ENCODE data around the gene UBE2F. TPM values are rescaled to one million over a fixed set of nuclear protein-coding genes. Genes with fewer than 3 reads are reported as not detected.

The UBE2F gene
- polyA plus RNA-seq, 3 donors = 51.1 to 120 (median 117) TPM

GRCh38 chr2:237921967-237922492 is 44.8 kb upstream of the UBE2F start:
- H3K4me2 ChIP-seq (replicated peaks; ENCODE audit: extremely low read depth, low read length, poor library complexity, severe bottlenecking) = no peak overlapping the region
- H3K36me3 ChIP-seq (replicated peaks in 1 of 2; ENCODE audit: control insufficient read depth in 1 of 2, insufficient read depth in 2 of 2, low read length in 2 of 2) = no peaks in the 10 kb centered on the region
- H2AFZ ChIP-seq (ENCODE audit: insufficient read depth, low read depth, low read length, poor library complexity, severe bottlenecking) = no peak overlapping the region
- no peak for DNase-seq
- peaks cover 4 to 22% (median 11%) of the 10 kb centered on the region in 3 donors for H3K27me3 Mint-ChIP-seq (ENCODE audit: low read depth in 3 of 3)
- 95% methylated on average over 7 of the region's 10 CpGs for WGBS (ENCODE audit: insufficient coverage)
- H3K27me3 ChIP-seq (ENCODE audit: control insufficient read depth in 2 of 2, insufficient read depth in 2 of 2, low read length in 2 of 2) = peaks cover 0 to 3% of the 10 kb centered on the region in 2 donors
- H3K4me3 Mint-ChIP-seq = peak overlapping the region in 1 of 2 donors; percentile 46
- intact Hi-C loops (cut with micrococcal nuclease) = no loop called here
- H3K4me1 ChIP-seq (ENCODE audit: control insufficient read depth in 1 of 2, insufficient read depth in 2 of 2, low read length in 2 of 2) = peaks cover 11 to 18% of the 10 kb centered on the region in 2 donors
- H3K9ac ChIP-seq (ENCODE audit: insufficient read depth, low read length, poor library complexity, severe bottlenecking) = no peak overlapping the region
- peaks cover 23% of the 10 kb centered on the region for H3K4me1 Mint-ChIP-seq
- H3K9me3 ChIP-seq (replicated peaks in 1 of 2; ENCODE audit: control insufficient read depth in 1 of 2, insufficient read depth in 1 of 2, low read length in 2 of 2) = no peaks in the 10 kb centered on the region
- no peak for TF ChIP-seq CTCF (IDR thresholded peaks at IDR 0.05)
- no peak overlapping the region for H3K27ac Mint-ChIP-seq
- H3K9me3 Mint-ChIP-seq = peaks cover 0 to 2% (median 0%) of the 10 kb centered on the region in 7 donors
- no peaks in the 10 kb centered on the region for H4K20me1 ChIP-seq (ENCODE audit: insufficient read depth, low read length)
- no peak overlapping the region for H3K27ac ChIP-seq (ENCODE audit: low read depth in 1 of 2, low read length in 2 of 2)
- no peak overlapping the region for H3K4me3 ChIP-seq (replicated peaks in 1 of 3; ENCODE audit: low read depth in 2 of 3, low read length in 3 of 3)
- no peaks in the 10 kb centered on the region for H3K79me2 ChIP-seq (ENCODE audit: insufficient read depth, low read length)
- no peaks in the 10 kb centered on the region for H3K36me3 Mint-ChIP-seq

GRCh38 chr2:237922641-237923361 is 44.0 kb upstream of the UBE2F start:
- H3K4me3 ChIP-seq (replicated peaks in 1 of 3; ENCODE audit: low read depth in 2 of 3, low read length in 3 of 3) = peak overlapping the region in 1 of 3 experiments; percentile 57
- no peak for DNase-seq
- no peaks in the 10 kb centered on the region for H3K9me3 ChIP-seq (replicated peaks in 1 of 2; ENCODE audit: control insufficient read depth in 1 of 2, insufficient read depth in 1 of 2, low read length in 2 of 2)
- no peaks in the 10 kb centered on the region for H3K36me3 ChIP-seq (replicated peaks in 1 of 2; ENCODE audit: control insufficient read depth in 1 of 2, insufficient read depth in 2 of 2, low read length in 2 of 2)
- peaks cover 11 to 18% of the 10 kb centered on the region in 2 donors for H3K4me1 ChIP-seq (ENCODE audit: control insufficient read depth in 1 of 2, insufficient read depth in 2 of 2, low read length in 2 of 2)
- no peaks in the 10 kb centered on the region for H3K36me3 Mint-ChIP-seq
- peak overlapping the region; percentile 1 for H3K9ac ChIP-seq (ENCODE audit: insufficient read depth, low read length, poor library complexity, severe bottlenecking)
- no peak for TF ChIP-seq CTCF (IDR thresholded peaks at IDR 0.05)
- H4K20me1 ChIP-seq (ENCODE audit: insufficient read depth, low read length) = no peaks in the 10 kb centered on the region
- peaks cover 0 to 3% of the 10 kb centered on the region in 2 donors for H3K27me3 ChIP-seq (ENCODE audit: control insufficient read depth in 2 of 2, insufficient read depth in 2 of 2, low read length in 2 of 2)
- peaks cover 4 to 22% (median 8%) of the 10 kb centered on the region in 3 donors for H3K27me3 Mint-ChIP-seq (ENCODE audit: low read depth in 3 of 3)
- no peaks in the 10 kb centered on the region for H3K79me2 ChIP-seq (ENCODE audit: insufficient read depth, low read length)
- peaks cover 23% of the 10 kb centered on the region for H3K4me1 Mint-ChIP-seq
- peak overlapping the region; percentile 85 for H2AFZ ChIP-seq (ENCODE audit: insufficient read depth, low read depth, low read length, poor library complexity, severe bottlenecking)
- no peak overlapping the region for H3K27ac ChIP-seq (ENCODE audit: low read depth in 1 of 2, low read length in 2 of 2)
- H3K4me2 ChIP-seq (replicated peaks; ENCODE audit: extremely low read depth, low read length, poor library complexity, severe bottlenecking) = peak overlapping the region; percentile 72
- intact Hi-C loops (cut with micrococcal nuclease) = no loop called here
- H3K9me3 Mint-ChIP-seq = peaks cover 0 to 8% (median under 1%) of the 10 kb centered on the region in 7 donors
- H3K27ac Mint-ChIP-seq = peak overlapping the region in 2 of 7 donors; percentile 4 to 24
- 30% methylated on average over 9 of the region's 13 CpGs for WGBS (ENCODE audit: insufficient coverage)
- H3K4me3 Mint-ChIP-seq = peak overlapping the region in 1 of 2 donors; percentile 75
